Liver (tissue), 9 donors: ENCODE data around the gene RMRP. TPM values are rescaled to one million over a fixed set of nuclear protein-coding genes. Genes with fewer than 3 reads are reported as not detected.

ENCODE experiments used
- DNase-seq: peaks from one replicate; pipeline ENCODE4 v3.0.0-alpha.2; 2017; ENCODE audit warnings: low spot score
- H3K27ac ChIP-seq, 2 donors: one replicate each; pipeline ENCODE4 v1.7.0; 2013; ENCODE audit warnings: inconsistent platforms in 2 of 2, low read length in 2 of 2, control low read depth in 1 of 2, low read depth in 1 of 2, mild to moderate bottlenecking in 1 of 2
- H3K27me3 ChIP-seq, 4 donors: one replicate each; pipeline versions ENCODE4 v1.6.1 to v1.7.0; 2013; ENCODE audit warnings: low read length in 3 of 4, inconsistent platforms in 1 of 4, mild to moderate bottlenecking in 1 of 4, moderate library complexity in 1 of 4; ENCODE audit not compliant: control insufficient read depth in 4 of 4, insufficient read depth in 4 of 4
- H3K36me3 ChIP-seq, 4 donors: one replicate each; pipeline versions ENCODE4 v1.6.1 to v1.7.0; 2013; ENCODE audit warnings: low read length in 3 of 4, mild to moderate bottlenecking in 3 of 4, low read depth in 1 of 4, moderate library complexity in 1 of 4; ENCODE audit not compliant: control insufficient read depth in 4 of 4, insufficient read depth in 3 of 4
- H3K4me1 ChIP-seq, 4 donors: one replicate each; pipeline versions ENCODE4 v1.6.1 to v1.7.0; 2013; ENCODE audit warnings: low read length in 3 of 4, mild to moderate bottlenecking in 3 of 4, moderate library complexity in 1 of 4; ENCODE audit not compliant: control insufficient read depth in 4 of 4, insufficient read depth in 4 of 4
- H3K4me3 ChIP-seq, 3 donors: one replicate each; pipeline versions ENCODE4 v1.6.1 to v1.7.0; 2013; ENCODE audit warnings: low read length in 3 of 3, control low read depth in 1 of 3, low read depth in 1 of 3, mild to moderate bottlenecking in 1 of 3
- H3K9ac ChIP-seq, 2 donors: one replicate each; pipeline ENCODE4 v1.7.0; 2013; ENCODE audit warnings: low read length in 2 of 2, mild to moderate bottlenecking in 2 of 2, moderate library complexity in 2 of 2, control low read depth in 1 of 2, low read depth in 1 of 2
- H3K9me3 ChIP-seq, 4 donors: one replicate each; pipeline versions ENCODE4 v1.6.1 to v1.7.0; 2013; ENCODE audit warnings: low read length in 3 of 4; ENCODE audit not compliant: control insufficient read depth in 4 of 4
- FOXA1 ChIP-seq: IDR thresholded peaks from 2 replicates; pipeline ENCODE4 v1.6.1; 2016; ENCODE audit warnings: antibody characterized with exemption
- FOXA2 ChIP-seq: IDR thresholded peaks from 2 replicates; pipeline ENCODE4 v1.6.1; 2016; ENCODE audit warnings: antibody characterized with exemption
- GABPA ChIP-seq, 2 donors: IDR thresholded peaks in 1 of 2; conservative IDR thresholded peaks in 1 of 2; 2 replicates each; pipeline ENCODE4 v1.6.1; 2016; ENCODE audit warnings: antibody characterized with exemption in 2 of 2, mild to moderate bottlenecking in 1 of 2, moderate library complexity in 1 of 2
- HNF4A ChIP-seq, 2 donors: conservative IDR thresholded peaks; 2 replicates each; pipeline ENCODE4 v1.6.1; 2016; ENCODE audit warnings: antibody characterized with exemption in 2 of 2, mild to moderate bottlenecking in 2 of 2
- HNF4G ChIP-seq: IDR thresholded peaks from 2 replicates; pipeline ENCODE4 v1.6.1; 2016; ENCODE audit warnings: antibody characterized with exemption
- NR2F2 ChIP-seq: IDR thresholded peaks from 2 replicates; pipeline ENCODE4 v1.6.1; 2016; ENCODE audit warnings: antibody characterized with exemption
- RAD21 ChIP-seq, 2 donors: IDR thresholded peaks; 2 replicates each; pipeline ENCODE4 v1.6.1; 2016; ENCODE audit warnings: antibody characterized with exemption in 2 of 2, mild to moderate bottlenecking in 2 of 2
- YY1 ChIP-seq: IDR thresholded peaks from 2 replicates; pipeline ENCODE4 v1.6.1; 2016; ENCODE audit warnings: antibody characterized with exemption, mild to moderate bottlenecking
- WGBS: extraction: QIAGEN DNeasy Blood & Tissue Kit; methylation state at CpG from one replicate; pipeline ENCODE4 v1.1.7; 2013; 5-methylcytosine and 5-hydroxymethylcytosine counted together
- polyA plus RNA-seq, 2 donors: library from polyadenylated mRNA; stranded (reverse) in 1 of 2; unstranded in 1 of 2; fragments of 200-250 nt in 1 of 2; fragments of >200 nt in 1 of 2; fragmentation: Nextera tagmentation in 1 of 2; extraction: Ambion mirVana in 1 of 2; gene quantifications; one replicate each; pipeline versions ENCODE4 v1.2.1 to v1.2.3, GENCODE V29; 2013 to 2015
- total RNA-seq, 2 donors: library from RNA; depleted of rRNA; stranded (reverse); fragments of >200 nt; gene quantifications; one replicate each; pipeline ENCODE4 v1.2.3, GENCODE V29; 2014
- TF ChIP-seq, protein P1 (sequence below): IDR thresholded peaks from 2 replicates; pipeline ENCODE4 v1.6.1; 2016; ENCODE audit warnings: antibody characterized with exemption, mild to moderate bottlenecking
- TF ChIP-seq, protein P2 (sequence below): fragments of 150-350 bp; IDR thresholded peaks from 2 replicates; pipeline ENCODE4 v1.5.1; 2017; ENCODE audit warnings: improper control_type of control experiment, low read depth, low read length; ENCODE audit not compliant: missing input control
- TF ChIP-seq, protein P3 (sequence below): IDR thresholded peaks from 2 replicates; pipeline ENCODE4 v1.6.1; 2016; ENCODE audit warnings: antibody characterized with exemption
- TF ChIP-seq, protein P4 (sequence below): IDR thresholded peaks from 2 replicates; pipeline ENCODE4 v1.6.1; 2016; ENCODE audit warnings: antibody characterized with exemption
- donor health status: healthy.
- donor health status: healthy.
- donor health status: healthy.
- donor health status: healthy.
- donor health status: healthy.

The RMRP gene
- total and polyA plus RNA-seq, 4 donors: 5.3 to 67,037 (median 2,677) TPM

DNA sequence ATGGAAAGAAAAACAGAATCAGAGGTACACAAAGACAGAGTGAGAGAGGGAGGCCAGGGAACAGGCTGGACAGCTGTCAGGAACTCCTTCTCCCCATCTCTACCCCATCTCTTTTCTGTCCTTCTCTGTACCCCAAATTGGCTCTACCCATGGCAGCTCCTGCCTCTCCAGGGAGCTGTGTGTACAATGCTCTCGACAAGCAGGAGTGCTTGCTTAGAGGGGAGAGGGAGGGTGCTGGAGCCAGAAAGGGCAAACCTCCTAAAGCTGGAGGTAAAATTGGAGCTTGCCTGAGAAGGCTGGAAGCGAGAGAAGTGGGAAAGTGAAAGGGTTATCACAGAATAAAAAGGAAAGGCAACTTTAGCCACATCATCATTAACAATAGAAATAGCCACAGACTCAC, 25.5 kb upstream of the RMRP start:
- DNase-seq: no peak
- Histone ChIP-seq H3K27me3 (no peaks in the 10 kb centered on the region), H3K4me1 (no peaks in the 10 kb centered on the region), H3K4me3 (no peak overlapping the region), H3K9ac (no peak overlapping the region), H3K36me3 (peaks cover 0 to 1% (median 0%) of the 10 kb centered on the region in 4 donors), H3K9me3 (no peaks in the 10 kb centered on the region), H3K27ac (no peak overlapping the region)
- TF ChIP-seq HNF4A (conservative IDR thresholded peaks at IDR 0.05) (no peak), GABPA (IDR thresholded peaks at IDR 0.05 in 1 of 2, conservative IDR thresholded peaks at IDR 0.05 in 1 of 2) (no peak), NR2F2 (no peak), RAD21 (IDR thresholded peaks at IDR 0.05) (no peak), FOXA1 (no peak)
- TF ChIP-seq, protein P1, sequence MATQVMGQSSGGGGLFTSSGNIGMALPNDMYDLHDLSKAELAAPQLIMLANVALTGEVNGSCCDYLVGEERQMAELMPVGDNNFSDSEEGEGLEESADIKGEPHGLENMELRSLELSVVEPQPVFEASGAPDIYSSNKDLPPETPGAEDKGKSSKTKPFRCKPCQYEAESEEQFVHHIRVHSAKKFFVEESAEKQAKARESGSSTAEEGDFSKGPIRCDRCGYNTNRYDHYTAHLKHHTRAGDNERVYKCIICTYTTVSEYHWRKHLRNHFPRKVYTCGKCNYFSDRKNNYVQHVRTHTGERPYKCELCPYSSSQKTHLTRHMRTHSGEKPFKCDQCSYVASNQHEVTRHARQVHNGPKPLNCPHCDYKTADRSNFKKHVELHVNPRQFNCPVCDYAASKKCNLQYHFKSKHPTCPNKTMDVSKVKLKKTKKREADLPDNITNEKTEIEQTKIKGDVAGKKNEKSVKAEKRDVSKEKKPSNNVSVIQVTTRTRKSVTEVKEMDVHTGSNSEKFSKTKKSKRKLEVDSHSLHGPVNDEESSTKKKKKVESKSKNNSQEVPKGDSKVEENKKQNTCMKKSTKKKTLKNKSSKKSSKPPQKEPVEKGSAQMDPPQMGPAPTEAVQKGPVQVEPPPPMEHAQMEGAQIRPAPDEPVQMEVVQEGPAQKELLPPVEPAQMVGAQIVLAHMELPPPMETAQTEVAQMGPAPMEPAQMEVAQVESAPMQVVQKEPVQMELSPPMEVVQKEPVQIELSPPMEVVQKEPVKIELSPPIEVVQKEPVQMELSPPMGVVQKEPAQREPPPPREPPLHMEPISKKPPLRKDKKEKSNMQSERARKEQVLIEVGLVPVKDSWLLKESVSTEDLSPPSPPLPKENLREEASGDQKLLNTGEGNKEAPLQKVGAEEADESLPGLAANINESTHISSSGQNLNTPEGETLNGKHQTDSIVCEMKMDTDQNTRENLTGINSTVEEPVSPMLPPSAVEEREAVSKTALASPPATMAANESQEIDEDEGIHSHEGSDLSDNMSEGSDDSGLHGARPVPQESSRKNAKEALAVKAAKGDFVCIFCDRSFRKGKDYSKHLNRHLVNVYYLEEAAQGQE: no peak
- 84% methylated on average over 2 of the region's 2 CpGs for WGBS

DNA sequence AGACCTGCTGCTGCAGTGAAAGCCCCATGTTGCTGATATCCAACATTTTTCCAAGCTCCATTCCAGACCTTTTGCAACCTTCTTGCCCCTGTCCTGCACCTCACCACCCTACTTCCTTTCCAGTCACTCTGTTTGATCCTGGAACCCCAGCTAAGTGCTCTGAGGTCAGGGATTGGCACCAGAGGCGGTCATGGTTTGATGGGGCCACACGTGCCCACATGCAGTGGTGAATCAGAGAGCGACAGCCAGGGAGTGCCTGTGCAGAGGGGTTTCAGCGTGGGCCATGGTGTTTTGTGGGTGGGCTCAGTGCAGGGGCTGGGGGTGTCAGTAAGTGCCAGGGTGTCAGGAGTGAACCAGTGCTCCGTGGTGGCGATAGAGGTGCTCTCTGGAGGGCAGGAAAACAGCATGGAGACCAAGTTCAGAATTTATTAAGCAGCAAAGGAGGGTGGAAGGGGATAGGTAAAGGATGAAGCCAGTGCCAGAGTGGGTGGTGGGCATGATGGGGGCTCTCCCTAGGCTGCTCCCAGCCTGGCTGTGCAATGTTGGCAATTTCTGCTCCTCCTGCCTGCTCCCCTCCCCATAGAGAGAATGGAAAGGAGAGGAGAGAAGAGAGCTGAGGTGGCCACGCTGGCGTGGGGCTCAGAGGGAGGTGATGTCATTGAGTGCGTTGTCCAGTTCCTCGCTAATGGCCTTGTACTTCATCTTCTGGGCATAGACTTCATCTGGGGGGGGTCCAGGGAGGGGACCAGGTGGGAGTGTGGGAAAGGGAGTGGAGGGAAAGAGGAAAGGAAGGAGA, 24.9 kb upstream of the RMRP start:
- Histone ChIP-seq H3K9ac (no peak overlapping the region), H3K36me3 (no peaks in the 10 kb centered on the region), H3K4me1 (no peaks in the 10 kb centered on the region), H3K9me3 (no peaks in the 10 kb centered on the region), H3K27me3 (no peaks in the 10 kb centered on the region), H3K4me3 (no peak overlapping the region), H3K27ac (no peak overlapping the region)
- 94% methylated on average over 10 of the region's 10 CpGs for WGBS
- DNase-seq: no peak
- TF ChIP-seq, protein P2, sequence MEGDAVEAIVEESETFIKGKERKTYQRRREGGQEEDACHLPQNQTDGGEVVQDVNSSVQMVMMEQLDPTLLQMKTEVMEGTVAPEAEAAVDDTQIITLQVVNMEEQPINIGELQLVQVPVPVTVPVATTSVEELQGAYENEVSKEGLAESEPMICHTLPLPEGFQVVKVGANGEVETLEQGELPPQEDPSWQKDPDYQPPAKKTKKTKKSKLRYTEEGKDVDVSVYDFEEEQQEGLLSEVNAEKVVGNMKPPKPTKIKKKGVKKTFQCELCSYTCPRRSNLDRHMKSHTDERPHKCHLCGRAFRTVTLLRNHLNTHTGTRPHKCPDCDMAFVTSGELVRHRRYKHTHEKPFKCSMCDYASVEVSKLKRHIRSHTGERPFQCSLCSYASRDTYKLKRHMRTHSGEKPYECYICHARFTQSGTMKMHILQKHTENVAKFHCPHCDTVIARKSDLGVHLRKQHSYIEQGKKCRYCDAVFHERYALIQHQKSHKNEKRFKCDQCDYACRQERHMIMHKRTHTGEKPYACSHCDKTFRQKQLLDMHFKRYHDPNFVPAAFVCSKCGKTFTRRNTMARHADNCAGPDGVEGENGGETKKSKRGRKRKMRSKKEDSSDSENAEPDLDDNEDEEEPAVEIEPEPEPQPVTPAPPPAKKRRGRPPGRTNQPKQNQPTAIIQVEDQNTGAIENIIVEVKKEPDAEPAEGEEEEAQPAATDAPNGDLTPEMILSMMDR: no peak
- TF ChIP-seq YY1 (no peak), HNF4G (no peak), FOXA2 (no peak), NR2F2 (no peak)
- TF ChIP-seq, protein P3, sequence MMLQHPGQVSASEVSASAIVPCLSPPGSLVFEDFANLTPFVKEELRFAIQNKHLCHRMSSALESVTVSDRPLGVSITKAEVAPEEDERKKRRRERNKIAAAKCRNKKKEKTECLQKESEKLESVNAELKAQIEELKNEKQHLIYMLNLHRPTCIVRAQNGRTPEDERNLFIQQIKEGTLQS: no peak
- TF ChIP-seq, protein P4, sequence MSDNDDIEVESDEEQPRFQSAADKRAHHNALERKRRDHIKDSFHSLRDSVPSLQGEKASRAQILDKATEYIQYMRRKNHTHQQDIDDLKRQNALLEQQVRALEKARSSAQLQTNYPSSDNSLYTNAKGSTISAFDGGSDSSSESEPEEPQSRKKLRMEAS: no peak
- TF ChIP-seq, protein P1: no peak
